HepG2 (cell line): ENCODE results near the gene DLST. TPM values are rescaled to one million over a fixed set of nuclear protein-coding genes. Genes with fewer than 3 reads are reported as not detected.

Experiments
- CHCHD3 ChIP-seq: sonication (generic); formaldehyde crosslinking; IDR thresholded peaks from 2 replicates; pipeline ENCODE4 v1.8.0; 2022; ENCODE audit warnings: mild to moderate bottlenecking, missing genetic modification reagents, moderate library complexity
- FOSL2 ChIP-seq: sonication (generic); formaldehyde crosslinking; IDR thresholded peaks from 2 replicates; pipeline ENCODE4 v1.4.0; 2020; ENCODE audit warnings: missing genetic modification reagents
- FOXA1 ChIP-seq, 2 experiments: fragments of 450-650 bp in 1 of 2; sonication (generic) in 1 of 2; formaldehyde crosslinking in 1 of 2; IDR thresholded peaks; 2 replicates each; pipeline versions ENCODE4 v1.4.0 to v1.6.1; 2016 to 2020; ENCODE audit warnings: missing genetic modification reagents in 1 of 2
- IRF1 ChIP-seq: sonication (generic); formaldehyde crosslinking; IDR thresholded peaks from 2 replicates; pipeline ENCODE4 v1.4.0; 2020; ENCODE audit warnings: low read depth, mild to moderate bottlenecking, missing genetic modification reagents
- KIAA2018 ChIP-seq: sonication (generic); formaldehyde crosslinking; IDR thresholded peaks from 2 replicates; pipeline ENCODE4 v1.5.0; 2020; ENCODE audit warnings: mild to moderate bottlenecking, missing genetic modification reagents, borderline replicate concordance
- KLF16 ChIP-seq, 2 experiments: sonication (generic) in 1 of 2; formaldehyde crosslinking in 1 of 2; IDR thresholded peaks; 2 replicates each; pipeline versions ENCODE4 v1.6.1 to v1.8.0; 2016 to 2023; ENCODE audit warnings: missing genetic modification reagents in 2 of 2, missing compliant biosample characterization in 1 of 2
- LBX2 ChIP-seq: sonication (generic); formaldehyde crosslinking; IDR thresholded peaks from 2 replicates; pipeline ENCODE4 v1.5.0; 2020; ENCODE audit warnings: missing genetic modification reagents, mild to moderate bottlenecking, borderline replicate concordance
- REST ChIP-seq, 2 experiments: IDR thresholded peaks; 2 replicates each; pipeline ENCODE4 v1.6.1; 2011 to 2012; ENCODE audit warnings: low read length in 2 of 2, borderline replicate concordance in 1 of 2, low read depth in 1 of 2, mild to moderate bottlenecking in 1 of 2, moderate library complexity in 1 of 2
- SOX5 ChIP-seq: IDR thresholded peaks from 2 replicates; pipeline ENCODE4 v1.6.1; 2016; ENCODE audit warnings: borderline replicate concordance
- TEAD3 ChIP-seq: optimal IDR thresholded peaks from 2 replicates; pipeline ENCODE3; 2016; ENCODE audit warnings: borderline replicate concordance
- ZFYVE20 ChIP-seq: sonication (generic); formaldehyde crosslinking; IDR thresholded peaks from 2 replicates; pipeline ENCODE4 v1.8.0; 2023; ENCODE audit warnings: low read depth, mild to moderate bottlenecking, moderate library complexity, missing genetic modification reagents, borderline replicate concordance
- ZNF256 ChIP-seq: sonication (generic); formaldehyde crosslinking; conservative IDR thresholded peaks from 2 replicates; pipeline ENCODE4 v1.4.0; 2020; ENCODE audit warnings: missing genetic modification reagents
- ZNF451 ChIP-seq: sonication (generic); formaldehyde crosslinking; IDR thresholded peaks from 2 replicates; pipeline ENCODE4 v1.5.0; 2020; ENCODE audit warnings: mild to moderate bottlenecking, missing genetic modification reagents
- ZNF773 ChIP-seq: sonication (generic); formaldehyde crosslinking; IDR thresholded peaks from 2 replicates; pipeline ENCODE4 v1.4.0; 2020; ENCODE audit warnings: missing genetic modification reagents, borderline replicate concordance
- ZNF781 ChIP-seq: sonication (generic); formaldehyde crosslinking; IDR thresholded peaks from 2 replicates; pipeline ENCODE4 v1.5.1; 2020; ENCODE audit warnings: borderline replicate concordance, mild to moderate bottlenecking, missing genetic modification reagents; ENCODE audit errors: not compliant biosample characterization
- ZNF883 ChIP-seq: sonication (generic); formaldehyde crosslinking; IDR thresholded peaks from 2 replicates; pipeline ENCODE4 v1.5.1; 2020; ENCODE audit warnings: mild to moderate bottlenecking, missing genetic modification reagents; ENCODE audit errors: not compliant biosample characterization
- polyA plus RNA-seq, 8 experiments: library from polyadenylated mRNA; depleted of rRNA in 3 of 8; stranded (reverse) in 7 of 8; unstranded in 1 of 8; fragments of >200 nt; fragmentation: Illumina TruSeq in 4 of 8; extraction: Trizol in 4 of 8; gene quantifications; 2 replicates each; pipeline versions ENCODE4 v1.2.1 to v1.2.3, GENCODE V29; 2011 to 2016; ENCODE audit warnings: low read depth in 4 of 8, missing spikeins in 1 of 8, mixed read lengths in 1 of 8; ENCODE audit not compliant: insufficient read depth in 1 of 8
- total RNA-seq, 5 experiments: library from RNA; depleted of rRNA; stranded (reverse); fragments of >200 nt; fragmentation: Illumina TruSeq; extraction: Trizol; gene quantifications; 2 replicates each; pipeline ENCODE4 v1.2.3, GENCODE V29; 2016; ENCODE audit warnings: low read depth in 1 of 5

DLST gene
- total and polyA plus RNA-seq, 2 of the 13 experiments (the other 11 are each of a cell fraction or from before 2014, with no cell fraction given): 56.5 to 94.3 TPM

GRCh38 chr14:74898694-74899093 is 17.0 kb downstream of the DLST start (continued):
- no peak for TF ChIP-seq ZNF451 (CRISPR knock-in tag)
- TF ChIP-seq SOX5 (CRISPR knock-in tag): peak; percentile 65; the same call in 1 of the 2 replicates
- TF ChIP-seq CHCHD3 (CRISPR knock-in tag): 0 out of 2 replicates have a peak, but pooled peaks have one; percentile 26
- no peak for TF ChIP-seq KIAA2018 (CRISPR knock-in tag)
- peak; percentile 62 for TF ChIP-seq FOSL2 (CRISPR knock-in tag)
- peak; percentile 74 for TF ChIP-seq ZNF883 (CRISPR knock-in tag)
- no peak for TF ChIP-seq IRF1 (CRISPR knock-in tag)
- TF ChIP-seq ZNF781 (CRISPR knock-in tag): no peak
- TF ChIP-seq REST (IDR thresholded peaks at IDR 0.05; ENCODE audit: borderline replicate concordance in 1 of 2, low read depth in 1 of 2, low read length in 2 of 2): peak in 1 of 2 experiments; percentile 36; a peak in 1 of 4 replicates
- peak; percentile 56 for TF ChIP-seq TEAD3 (CRISPR knock-in tag)
- TF ChIP-seq ZNF773: no peak
- no peak for TF ChIP-seq LBX2 (CRISPR knock-in tag)
- no peak for TF ChIP-seq ZNF256
- peak in 1 of 2 experiments; percentile 69; a peak in 2 of 4 replicates for TF ChIP-seq KLF16 (CRISPR knock-in tag; IDR thresholded peaks at IDR 0.05)
- no peak for TF ChIP-seq FOXA1 (IDR thresholded peaks at IDR 0.05)
- TF ChIP-seq FOXA1 (CRISPR knock-in tag; IDR thresholded peaks at IDR 0.05): peak; percentile 68; the same call in 1 of the 2 replicates
- no peak for TF ChIP-seq ZFYVE20
